Hepatocyte (in vitro differentiated cells): ENCODE data around the gene DPYSL3. TPM values are rescaled to one million over a fixed set of nuclear protein-coding genes. Genes with fewer than 3 reads are reported as not detected.

Experiments used
- DNase-seq: peaks from one replicate; pipeline ENCODE4 v3.0.0-alpha.2; 2016; ENCODE audit warnings: low spot score
- H2AFZ ChIP-seq: fragments of 200-600 bp; sonication (generic); 2 replicates; pipeline ENCODE4 v1.6.0; 2016; ENCODE audit warnings: antibody characterized with exemption, mild to moderate bottlenecking
- H3K27ac ChIP-seq: fragments of 200-600 bp; sonication (generic); 2 replicates; pipeline ENCODE4 v1.5.1; 2016; ENCODE audit warnings: mild to moderate bottlenecking
- H3K27me3 ChIP-seq: fragments of 200-600 bp; sonication (generic); 2 replicates; pipeline ENCODE4 v1.6.1; 2016
- H3K36me3 ChIP-seq: fragments of 200-600 bp; sonication (generic); replicated peaks from 2 replicates; pipeline ENCODE4 v1.5.1; 2016; ENCODE audit warnings: low read depth; ENCODE audit not compliant: insufficient read depth
- H3K4me1 ChIP-seq: fragments of 200-600 bp; sonication (generic); 2 replicates; pipeline ENCODE4 v1.5.1; 2016; ENCODE audit warnings: mild to moderate bottlenecking, moderate library complexity; ENCODE audit not compliant: insufficient read depth
- H3K4me2 ChIP-seq: fragments of 200-600 bp; sonication (generic); 2 replicates; pipeline ENCODE4 v1.6.0; 2016
- H3K4me3 ChIP-seq: fragments of 200-600 bp; sonication (generic); 2 replicates; pipeline ENCODE4 v1.5.1; 2016; ENCODE audit warnings: mild to moderate bottlenecking
- H3K79me2 ChIP-seq: fragments of 200-600 bp; sonication (generic); 2 replicates; pipeline ENCODE4 v1.6.0; 2017; ENCODE audit warnings: mild to moderate bottlenecking
- H3K9me2 ChIP-seq: fragments of 200-600 bp; sonication (generic); replicated peaks from 2 replicates; pipeline ENCODE4 v1.6.0; 2017; ENCODE audit warnings: mild to moderate bottlenecking; ENCODE audit not compliant: insufficient read depth
- H3K9me3 ChIP-seq: fragments of 200-600 bp; sonication (generic); 2 replicates; pipeline ENCODE4 v1.5.1; 2016; ENCODE audit warnings: low read depth, mild to moderate bottlenecking
- H4K20me1 ChIP-seq: fragments of 200-600 bp; sonication (generic); 2 replicates; pipeline ENCODE4 v1.6.0; 2016; ENCODE audit warnings: mild to moderate bottlenecking; ENCODE audit not compliant: insufficient read depth, poor library complexity, severe bottlenecking
- CTCF ChIP-seq: fragments of 200-600 bp; sonication (generic); IDR thresholded peaks from 2 replicates; pipeline ENCODE4 v1.5.1; 2016; ENCODE audit warnings: antibody characterized with exemption, mild to moderate bottlenecking; ENCODE audit not compliant: poor library complexity
- EZH2 ChIP-seq: fragments of 200-600 bp; sonication (generic); IDR thresholded peaks from 2 replicates; pipeline ENCODE4 v1.6.1; 2016; ENCODE audit warnings: antibody characterized with exemption, mild to moderate bottlenecking, borderline replicate concordance
- EZH2phosphoT487 ChIP-seq: fragments of 200-600 bp; sonication (generic); IDR thresholded peaks from one replicate; pipeline ENCODE4 v1.6.1; 2018; ENCODE audit warnings: antibody characterized with exemption, mild to moderate bottlenecking, low read depth, moderate library complexity; ENCODE audit not compliant: unreplicated experiment, severe bottlenecking
- WGBS: methylation state at CpG from one replicate; pipeline ENCODE4 v1.1.6; 2016; ENCODE audit warnings: low lambda C conversion rate; ENCODE audit errors: missing lambda C conversion rate; 5-methylcytosine and 5-hydroxymethylcytosine counted together
- polyA plus RNA-seq: library from polyadenylated mRNA; unstranded; fragments of >200 nt; fragmentation: Nextera tagmentation; extraction: Ambion mirVana; gene quantifications from 2 replicates; pipeline ENCODE4 v1.2.1, GENCODE V29; 2016
- total RNA-seq: library from RNA; depleted of rRNA; stranded (reverse); fragments of >200 nt; gene quantifications from 2 replicates; pipeline ENCODE4 v1.2.3, GENCODE V29; 2014

DPYSL3 gene
- total and polyA plus RNA-seq, 2 experiments from 2014 or later: 35.7 to 78.0 TPM

- 96% methylated on average over 11 of the region's 11 CpGs for WGBS
- Histone ChIP-seq H2AFZ (no peak overlapping the region), H3K36me3 (no peaks in the 10 kb centered on the region), H4K20me1 (no peaks in the 10 kb centered on the region), H3K9me2 (no peaks in the 10 kb centered on the region), H3K79me2 (no peaks in the 10 kb centered on the region), H3K4me2 (no peak overlapping the region), H3K4me3 (no peak overlapping the region), H3K27me3 (no peaks in the 10 kb centered on the region), H3K9me3 (no peaks in the 10 kb centered on the region), H3K4me1 (peaks cover 21% of the 10 kb centered on the region), H3K27ac (no peak overlapping the region)
- TF ChIP-seq EZH2 (no peak), CTCF (no peak), EZH2phosphoT487 (no peak)
- no peak for DNase-seq
These were observed 112.3 kb downstream of the DPYSL3 start for GRCh38 chr5:147397616-147398015.

GRCh38 chr5:147396070-147396823 is 113.6 kb downstream of the DPYSL3 start:
- H2AFZ ChIP-seq: no peak overlapping the region
- TF ChIP-seq CTCF (no peak), EZH2phosphoT487 (no peak), EZH2 (no peak)
- H3K79me2 ChIP-seq: no peaks in the 10 kb centered on the region
- H3K4me1 ChIP-seq: peaks cover 14% of the 10 kb centered on the region
- WGBS: 95% methylated on average over 8 of the region's 8 CpGs
- no peak overlapping the region for H3K4me3 ChIP-seq
- no peaks in the 10 kb centered on the region for H3K9me2 ChIP-seq
- H3K36me3 ChIP-seq: no peaks in the 10 kb centered on the region
- H4K20me1 ChIP-seq: no peaks in the 10 kb centered on the region
- H3K4me2 ChIP-seq: no peak overlapping the region
- no peaks in the 10 kb centered on the region for H3K9me3 ChIP-seq
- no peaks in the 10 kb centered on the region for H3K27me3 ChIP-seq
- H3K27ac ChIP-seq: no peak overlapping the region
- no peak for DNase-seq

- no peaks in the 10 kb centered on the region for H3K79me2 ChIP-seq
- no peaks in the 10 kb centered on the region for H3K36me3 ChIP-seq
- no peaks in the 10 kb centered on the region for H3K4me1 ChIP-seq
- DNase-seq: no peak
- no peaks in the 10 kb centered on the region for H4K20me1 ChIP-seq
- H2AFZ ChIP-seq: no peak overlapping the region
- no peaks in the 10 kb centered on the region for H3K27me3 ChIP-seq
- H3K9me2 ChIP-seq: no peaks in the 10 kb centered on the region
- no peak for TF ChIP-seq EZH2
- peak; percentile 12 for TF ChIP-seq CTCF
- TF ChIP-seq EZH2phosphoT487: no peak
- 77% methylated on average over 15 of the region's 15 CpGs for WGBS
- H3K9me3 ChIP-seq: no peaks in the 10 kb centered on the region
- H3K27ac ChIP-seq: no peak overlapping the region
- no peak overlapping the region for H3K4me2 ChIP-seq
- H3K4me3 ChIP-seq: no peak overlapping the region
These were observed 115.8 kb downstream of the DPYSL3 start for GRCh38 chr5:147393874-147394672.
